OCI-LY7 (cell line): ENCODE results near the gene KNCN.

Experiments
- CTCF ChIP-seq: fragments of 200-600 bp; sonication (generic); conservative IDR thresholded peaks from 2 replicates; pipeline ENCODE4 v1.5.1; 2014; ENCODE audit warnings: mild to moderate bottlenecking, antibody characterized with exemption, low read length, moderate library complexity, mixed read lengths
- EZH2phosphoT487 ChIP-seq: fragments of 200-600 bp; sonication (generic); IDR thresholded peaks from 2 replicates; pipeline ENCODE4 v1.6.1; 2018; ENCODE audit warnings: low read depth, borderline replicate concordance, mild to moderate bottlenecking, mixed run types, antibody characterized with exemption, low read length, moderate library complexity, mixed read lengths

- TF ChIP-seq CTCF (no peak), EZH2phosphoT487 (no peak)
These were observed 44.8 kb downstream of the KNCN start for GRCh38 chr1:46506470-46507219.
